DOHH2 (cell line): ENCODE data around the gene PRSS56.

Source experiments
- H3F3A ChIP-seq: fragments of 200-600 bp; sonication (generic), shearing (Covaris generic); 2 replicates; pipeline ENCODE4 v1.6.0; 2016; ENCODE audit warnings: antibody characterized with exemption, mild to moderate bottlenecking; ENCODE audit not compliant: control insufficient read depth, insufficient read depth
- H3K27ac ChIP-seq: fragments of 200-600 bp; sonication (generic); 2 replicates; pipeline ENCODE4 v1.5.1; 2014; ENCODE audit warnings: low read depth, mild to moderate bottlenecking, low read length, moderate library complexity
- H3K27me3 ChIP-seq: fragments of 200-600 bp; sonication (generic); 2 replicates; pipeline ENCODE4 v1.6.1; 2014; ENCODE audit warnings: mild to moderate bottlenecking, low read length, mixed read lengths; ENCODE audit not compliant: control insufficient read depth
- H3K36me3 ChIP-seq: fragments of 200-600 bp; sonication (generic); 2 replicates; pipeline ENCODE4 v1.6.1; 2014; ENCODE audit warnings: mild to moderate bottlenecking, low read length, moderate library complexity, mixed read lengths; ENCODE audit not compliant: control insufficient read depth
- H3K4me1 ChIP-seq: fragments of 200-600 bp; sonication (generic); 2 replicates; pipeline ENCODE4 v1.6.1; 2014; ENCODE audit warnings: mild to moderate bottlenecking, low read length, mixed read lengths; ENCODE audit not compliant: control insufficient read depth
- H3K4me2 ChIP-seq: fragments of 200-600 bp; sonication (generic); 2 replicates; pipeline ENCODE4 v1.6.0; 2014; ENCODE audit warnings: mild to moderate bottlenecking, low read length, moderate library complexity
- H3K4me3 ChIP-seq: fragments of 200-600 bp; sonication (generic); 2 replicates; pipeline ENCODE4 v1.5.1; 2014; ENCODE audit warnings: mild to moderate bottlenecking, low read length, mixed read lengths
- H3K79me2 ChIP-seq: fragments of 200-600 bp; sonication (generic); 2 replicates; pipeline ENCODE4 v1.6.1; 2014; ENCODE audit warnings: mild to moderate bottlenecking, low read length, mixed read lengths; ENCODE audit not compliant: control insufficient read depth
- H3K9me2 ChIP-seq: fragments of 200-600 bp; sonication (generic); replicated peaks from 2 replicates; pipeline ENCODE4 v1.6.1; 2014; ENCODE audit warnings: mild to moderate bottlenecking, low read length, mixed read lengths; ENCODE audit not compliant: control insufficient read depth
- H3K9me3 ChIP-seq: fragments of 200-600 bp; sonication (generic); 2 replicates; pipeline ENCODE4 v1.6.1; 2014; ENCODE audit warnings: antibody characterized with exemption, low read length, mixed read lengths; ENCODE audit not compliant: control insufficient read depth, insufficient read depth
- H4K20me1 ChIP-seq: fragments of 200-600 bp; sonication (generic); 2 replicates; pipeline ENCODE4 v1.6.0; 2014; ENCODE audit warnings: low read depth, mild to moderate bottlenecking, antibody characterized with exemption, low read length, moderate library complexity; ENCODE audit not compliant: control insufficient read depth, insufficient read depth
- CTCF ChIP-seq: fragments of 200-600 bp; sonication (generic); IDR thresholded peaks from one replicate; pipeline ENCODE4 v1.5.1; 2014; ENCODE audit warnings: antibody characterized with exemption, mild to moderate bottlenecking, low read depth, low read length; ENCODE audit not compliant: poor library complexity, severe bottlenecking
- EZH2phosphoT487 ChIP-seq: fragments of 200-600 bp; sonication (generic); IDR thresholded peaks from 2 replicates; pipeline ENCODE4 v1.6.1; 2017; ENCODE audit warnings: borderline replicate concordance, mild to moderate bottlenecking, antibody characterized with exemption, low read length, moderate library complexity, mixed read lengths

The PRSS56 gene

DNA sequence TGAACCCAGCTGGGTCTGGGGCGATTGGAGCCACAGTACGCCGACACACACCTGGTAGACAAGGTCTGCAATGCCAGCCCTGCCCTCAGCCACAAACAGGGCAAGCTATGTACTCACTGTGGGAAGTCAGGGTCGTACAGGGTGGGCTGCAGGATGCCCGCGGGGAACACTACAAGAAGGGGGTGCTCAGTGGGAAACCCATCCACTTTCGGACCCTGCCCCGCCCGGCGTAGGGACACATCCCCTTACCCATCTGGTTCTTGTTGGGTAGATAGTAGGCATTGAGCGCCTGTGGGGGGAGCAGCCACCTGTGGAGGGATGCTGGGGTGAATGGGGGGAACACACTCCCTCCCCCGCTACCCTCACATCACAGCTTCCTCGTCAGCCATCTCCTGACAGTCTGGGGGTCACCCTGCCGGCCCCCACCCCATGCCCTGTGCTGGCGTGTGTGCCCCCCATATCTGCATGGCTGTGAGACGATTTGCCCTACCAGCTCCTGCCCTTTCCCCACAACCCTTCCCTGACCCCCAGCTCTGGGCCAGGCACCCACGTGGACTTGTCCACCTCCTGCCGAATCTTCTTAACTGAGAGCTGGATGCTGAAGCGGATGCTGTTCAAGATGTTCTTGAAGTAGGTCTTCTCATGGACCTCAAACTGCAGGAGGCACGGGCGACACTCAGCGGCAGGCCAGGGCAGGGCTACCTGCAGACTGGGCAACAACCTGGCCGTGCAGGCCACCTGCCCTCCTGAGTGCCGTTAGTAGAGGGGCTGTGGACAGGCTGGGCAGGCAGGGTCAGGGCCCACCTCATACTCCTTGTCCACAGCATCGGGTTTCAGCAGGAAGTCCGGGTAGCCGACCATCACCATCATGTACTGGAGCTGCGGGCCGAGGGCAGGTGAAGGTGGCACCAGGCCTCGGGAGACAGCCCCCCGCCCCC, 37.6 kb upstream of the PRSS56 start:
- no peaks in the 10 kb centered on the region for H3K4me1 ChIP-seq
- no peaks in the 10 kb centered on the region for H3K79me2 ChIP-seq
- no peaks in the 10 kb centered on the region for H3F3A ChIP-seq
- H3K27ac ChIP-seq = no peak overlapping the region
- H3K4me2 ChIP-seq = no peak overlapping the region
- H3K27me3 ChIP-seq = no peaks in the 10 kb centered on the region
- TF ChIP-seq CTCF = no peak
- no peak for TF ChIP-seq EZH2phosphoT487
- no peaks in the 10 kb centered on the region for H3K9me3 ChIP-seq
- no peaks in the 10 kb centered on the region for H4K20me1 ChIP-seq
- no peaks in the 10 kb centered on the region for H3K9me2 ChIP-seq
- H3K4me3 ChIP-seq = no peak overlapping the region
- no peaks in the 10 kb centered on the region for H3K36me3 ChIP-seq

GRCh38 chr2:232483311-232483922, 36.8 kb upstream of the PRSS56 start:
- Histone ChIP-seq H3F3A (no peaks in the 10 kb centered on the region), H3K4me2 (no peak overlapping the region), H3K4me1 (no peaks in the 10 kb centered on the region), H3K9me3 (no peaks in the 10 kb centered on the region), H4K20me1 (no peaks in the 10 kb centered on the region), H3K36me3 (no peaks in the 10 kb centered on the region), H3K27ac (no peak overlapping the region), H3K79me2 (no peaks in the 10 kb centered on the region), H3K4me3 (no peak overlapping the region), H3K9me2 (no peaks in the 10 kb centered on the region), H3K27me3 (no peaks in the 10 kb centered on the region)
- TF ChIP-seq EZH2phosphoT487 (no peak), CTCF (no peak)

- no peaks in the 10 kb centered on the region for H3K27me3 ChIP-seq
- H3F3A ChIP-seq = no peaks in the 10 kb centered on the region
- H4K20me1 ChIP-seq = no peaks in the 10 kb centered on the region
- no peak overlapping the region for H3K4me3 ChIP-seq
- TF ChIP-seq EZH2phosphoT487 = no peak
- TF ChIP-seq CTCF = no peak
- no peaks in the 10 kb centered on the region for H3K9me2 ChIP-seq
- H3K27ac ChIP-seq = no peak overlapping the region
- no peaks in the 10 kb centered on the region for H3K9me3 ChIP-seq
- H3K4me1 ChIP-seq = no peaks in the 10 kb centered on the region
- no peaks in the 10 kb centered on the region for H3K79me2 ChIP-seq
- no peak overlapping the region for H3K4me2 ChIP-seq
- H3K36me3 ChIP-seq = no peaks in the 10 kb centered on the region
Measured at GRCh38 chr2:232483923-232484627, 36.1 kb upstream of the PRSS56 start.
